Measurements from ENCODE around the gene LDAF1. TPM values are rescaled to one million over a fixed set of nuclear protein-coding genes. Genes with fewer than 3 reads are reported as not detected.

Gene LDAF1
- total and polyA plus RNA-seq, 10 of the 15 experiments (the other 5 are each of a cell fraction or from before 2014, with no cell fraction given) = 4.6 to 21.4 (median 6.6) TPM

DNA sequence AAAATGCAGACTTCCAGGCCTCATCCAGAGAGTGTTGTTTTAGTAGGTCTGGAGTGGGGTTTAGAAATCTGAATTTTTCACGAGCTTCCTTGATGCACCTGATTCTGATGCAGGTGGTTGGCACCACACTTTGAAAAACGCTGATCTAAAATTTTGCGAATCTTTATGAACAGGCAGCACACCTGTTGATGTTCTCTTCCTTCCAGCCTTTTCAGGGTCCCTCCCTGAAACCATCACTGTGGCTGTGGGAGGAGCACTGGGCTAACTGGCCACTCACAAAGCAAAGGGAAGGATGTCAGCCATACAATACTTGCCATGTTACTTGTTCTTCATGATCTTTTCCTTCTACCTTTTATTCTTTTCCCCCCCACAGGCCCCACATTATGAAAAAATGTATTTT, 14.2 kb downstream of the LDAF1 start:
- ChIA-PET POLR2A (no interaction called here), CTCF (interaction anchor here (1.6 kb wide), 1 partner anchor 16 kb away, joined by 3 read pairs; no protein-coding TSS in a partner anchor), SMC1A (ENCODE audit: uncharacterized antibody, unreplicated experiment) (no interaction called here), RAD21 (ENCODE audit: unreplicated experiment) (no interaction called here)
- no TSS peak for BruUV-seq (replicated peaks)
- H3K4me1 ChIP-seq (ENCODE audit: control insufficient read depth, insufficient read depth, low read length) = no peaks in the 10 kb centered on the region
- H3K9ac ChIP-seq (ENCODE audit: control insufficient read depth, insufficient read depth, low read length) = no peak overlapping the region
- intact Hi-C loops (cut with micrococcal nuclease; ENCODE audit: unreplicated experiment) = no loop called here
- in situ Hi-C loops (cut with MboI) = no loop called here
- FAIRE-seq = no peak
- H3K4me3 ChIP-seq = no peak overlapping the region
- H3K36me3 ChIP-seq (ENCODE audit: control insufficient read depth in 2 of 2, insufficient read depth in 2 of 2, low read length in 1 of 2) = peaks cover 0 to 5% of the 10 kb centered on the region in 2 experiments; a peak in 2 of 4 replicates
- no peak overlapping the region for H2AFZ ChIP-seq (ENCODE audit: control insufficient read depth, low read depth, low read length)
- H3K9me3 ChIP-seq (replicated peaks; ENCODE audit: control insufficient read depth, insufficient read depth, low read length) = no peaks in the 10 kb centered on the region
- H3K27me3 ChIP-seq (replicated peaks in 1 of 2; ENCODE audit: control insufficient read depth in 2 of 2, insufficient read depth in 2 of 2, low read length in 1 of 2) = no peaks in the 10 kb centered on the region
- 97% methylated on average over 3 of the region's 3 CpGs for WGBS (ENCODE audit: insufficient coverage, insufficient replicate concordance, low lambda C conversion rate, missing lambda C conversion rate)
- H3K79me2 ChIP-seq (ENCODE audit: control insufficient read depth, insufficient read depth, low read length) = no peaks in the 10 kb centered on the region
- H3K4me2 ChIP-seq (ENCODE audit: control insufficient read depth, insufficient read depth) = no peak overlapping the region
- no peaks in the 10 kb centered on the region for H4K20me1 ChIP-seq (ENCODE audit: control insufficient read depth, insufficient read depth)
- no peak overlapping the region for H3K27ac ChIP-seq (ENCODE audit: control insufficient read depth, insufficient read depth)
- ATAC-seq = no peak
- TF ChIP-seq, protein P1, sequence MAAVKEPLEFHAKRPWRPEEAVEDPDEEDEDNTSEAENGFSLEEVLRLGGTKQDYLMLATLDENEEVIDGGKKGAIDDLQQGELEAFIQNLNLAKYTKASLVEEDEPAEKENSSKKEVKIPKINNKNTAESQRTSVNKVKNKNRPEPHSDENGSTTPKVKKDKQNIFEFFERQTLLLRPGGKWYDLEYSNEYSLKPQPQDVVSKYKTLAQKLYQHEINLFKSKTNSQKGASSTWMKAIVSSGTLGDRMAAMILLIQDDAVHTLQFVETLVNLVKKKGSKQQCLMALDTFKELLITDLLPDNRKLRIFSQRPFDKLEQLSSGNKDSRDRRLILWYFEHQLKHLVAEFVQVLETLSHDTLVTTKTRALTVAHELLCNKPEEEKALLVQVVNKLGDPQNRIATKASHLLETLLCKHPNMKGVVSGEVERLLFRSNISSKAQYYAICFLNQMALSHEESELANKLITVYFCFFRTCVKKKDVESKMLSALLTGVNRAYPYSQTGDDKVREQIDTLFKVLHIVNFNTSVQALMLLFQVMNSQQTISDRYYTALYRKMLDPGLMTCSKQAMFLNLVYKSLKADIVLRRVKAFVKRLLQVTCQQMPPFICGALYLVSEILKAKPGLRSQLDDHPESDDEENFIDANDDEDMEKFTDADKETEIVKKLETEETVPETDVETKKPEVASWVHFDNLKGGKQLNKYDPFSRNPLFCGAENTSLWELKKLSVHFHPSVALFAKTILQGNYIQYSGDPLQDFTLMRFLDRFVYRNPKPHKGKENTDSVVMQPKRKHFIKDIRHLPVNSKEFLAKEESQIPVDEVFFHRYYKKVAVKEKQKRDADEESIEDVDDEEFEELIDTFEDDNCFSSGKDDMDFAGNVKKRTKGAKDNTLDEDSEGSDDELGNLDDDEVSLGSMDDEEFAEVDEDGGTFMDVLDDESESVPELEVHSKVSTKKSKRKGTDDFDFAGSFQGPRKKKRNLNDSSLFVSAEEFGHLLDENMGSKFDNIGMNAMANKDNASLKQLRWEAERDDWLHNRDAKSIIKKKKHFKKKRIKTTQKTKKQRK (IDR thresholded peaks at IDR 0.05; ENCODE audit: low read depth, low read length) = no peak
- TF ChIP-seq ZNF24 (IDR thresholded peaks at IDR 0.05) = no peak
- TF ChIP-seq, protein P2, sequence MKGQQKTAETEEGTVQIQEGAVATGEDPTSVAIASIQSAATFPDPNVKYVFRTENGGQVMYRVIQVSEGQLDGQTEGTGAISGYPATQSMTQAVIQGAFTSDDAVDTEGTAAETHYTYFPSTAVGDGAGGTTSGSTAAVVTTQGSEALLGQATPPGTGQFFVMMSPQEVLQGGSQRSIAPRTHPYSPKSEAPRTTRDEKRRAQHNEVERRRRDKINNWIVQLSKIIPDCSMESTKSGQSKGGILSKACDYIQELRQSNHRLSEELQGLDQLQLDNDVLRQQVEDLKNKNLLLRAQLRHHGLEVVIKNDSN (IDR thresholded peaks at IDR 0.05; ENCODE audit: borderline replicate concordance, extremely low read length, insufficient read depth, low read depth, low read length) = no peak
- DNase-seq (ENCODE audit: low read depth, low spot score) = no peak
